Measurements from ENCODE around the gene NPW. TPM values are rescaled to one million over a fixed set of nuclear protein-coding genes. Genes with fewer than 3 reads are reported as not detected.

NPW gene
- total and polyA plus RNA-seq, 7 donors = 0.14 to 0.66 (median 0.43) TPM; not detected in 4

DNA sequence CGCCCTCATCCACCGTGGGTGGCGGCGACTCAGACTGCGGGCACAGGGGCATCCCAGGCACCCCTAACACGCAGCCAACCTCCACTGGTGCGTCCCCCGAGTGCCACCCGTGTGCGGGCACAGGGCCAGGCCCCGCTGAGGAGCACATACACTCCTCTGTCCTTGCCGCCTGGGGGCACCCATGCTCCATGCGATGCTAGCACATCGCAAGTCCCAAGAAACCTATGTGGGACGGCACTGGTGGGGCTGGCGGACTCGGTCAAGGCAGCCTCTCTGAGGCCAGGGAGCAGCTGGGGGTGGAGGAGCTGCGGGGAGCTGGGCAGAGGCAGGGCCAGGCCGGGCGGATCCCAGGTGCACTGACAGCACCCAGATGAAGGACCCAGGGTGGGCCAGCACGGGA lies 13.9 kb upstream of the NPW start:
- intact Hi-C loops (cut with DNase I) = no loop called here

DNA sequence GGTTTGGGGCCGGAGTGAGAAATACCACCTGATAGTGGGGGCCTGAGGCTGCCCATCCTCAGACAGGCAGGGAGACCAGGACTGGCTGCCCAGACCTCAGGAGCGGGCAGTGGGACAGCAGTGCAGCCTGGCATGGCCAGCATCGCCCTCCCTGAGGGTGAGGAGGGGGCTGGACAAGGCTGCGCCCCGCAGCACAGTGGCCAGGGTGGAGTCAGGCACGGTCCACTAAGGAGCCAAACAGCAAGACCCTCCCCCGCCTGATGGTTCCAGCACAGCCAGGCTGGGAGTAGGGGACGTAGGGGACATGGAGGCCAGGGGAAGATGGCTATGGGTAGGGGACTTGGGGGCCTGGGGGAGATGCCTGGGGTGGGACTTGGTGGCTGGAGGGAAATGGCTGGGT lies 13.3 kb upstream of the NPW start:
- ATAC-seq (no peak), DNase-seq (peak in 1 of 2 donors; percentile 46)
- peaks cover 0 to 35% of the 10 kb centered on the region in 2 donors for H3K36me3 ChIP-seq (ENCODE audit: insufficient read depth in 1 of 2, low read depth in 1 of 2)
- WGBS, 3 donors = 87 to 94% (median 89%) methylated on average over 7 to 8 of the region's 8 CpGs
- H3K27me3 ChIP-seq (ENCODE audit: insufficient read depth in 3 of 3, low read length in 2 of 3) = no peaks in the 10 kb centered on the region
- intact Hi-C loops (cut with DNase I) = no loop called here
- H3K4me1 ChIP-seq = peaks cover 60% of the 10 kb centered on the region
- no peaks in the 10 kb centered on the region for H3K9me3 ChIP-seq
- no peak overlapping the region for H3K4me3 ChIP-seq
- H3K27ac ChIP-seq = no peak overlapping the region
- TF ChIP-seq, protein P1, sequence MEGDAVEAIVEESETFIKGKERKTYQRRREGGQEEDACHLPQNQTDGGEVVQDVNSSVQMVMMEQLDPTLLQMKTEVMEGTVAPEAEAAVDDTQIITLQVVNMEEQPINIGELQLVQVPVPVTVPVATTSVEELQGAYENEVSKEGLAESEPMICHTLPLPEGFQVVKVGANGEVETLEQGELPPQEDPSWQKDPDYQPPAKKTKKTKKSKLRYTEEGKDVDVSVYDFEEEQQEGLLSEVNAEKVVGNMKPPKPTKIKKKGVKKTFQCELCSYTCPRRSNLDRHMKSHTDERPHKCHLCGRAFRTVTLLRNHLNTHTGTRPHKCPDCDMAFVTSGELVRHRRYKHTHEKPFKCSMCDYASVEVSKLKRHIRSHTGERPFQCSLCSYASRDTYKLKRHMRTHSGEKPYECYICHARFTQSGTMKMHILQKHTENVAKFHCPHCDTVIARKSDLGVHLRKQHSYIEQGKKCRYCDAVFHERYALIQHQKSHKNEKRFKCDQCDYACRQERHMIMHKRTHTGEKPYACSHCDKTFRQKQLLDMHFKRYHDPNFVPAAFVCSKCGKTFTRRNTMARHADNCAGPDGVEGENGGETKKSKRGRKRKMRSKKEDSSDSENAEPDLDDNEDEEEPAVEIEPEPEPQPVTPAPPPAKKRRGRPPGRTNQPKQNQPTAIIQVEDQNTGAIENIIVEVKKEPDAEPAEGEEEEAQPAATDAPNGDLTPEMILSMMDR (IDR thresholded peaks at IDR 0.05) = no peak

More for the DNA sequence above, 13.9 kb upstream of the NPW start:
- ATAC-seq = no peak
- Histone ChIP-seq H3K27me3 (ENCODE audit: insufficient read depth in 3 of 3, low read length in 2 of 3) (no peaks in the 10 kb centered on the region), H3K9me3 (no peaks in the 10 kb centered on the region), H3K36me3 (ENCODE audit: insufficient read depth in 1 of 2, low read depth in 1 of 2) (peaks cover 0 to 42% of the 10 kb centered on the region in 2 donors), H3K4me3 (no peak overlapping the region), H3K27ac (no peak overlapping the region), H3K4me1 (peaks cover 60% of the 10 kb centered on the region)
- 42 to 57% (median 43%) methylated on average over 20 to 21 of the region's 21 CpGs for WGBS, 3 donors
- peak in 1 of 2 donors; percentile 75 for DNase-seq
- TF ChIP-seq, protein P1 (IDR thresholded peaks at IDR 0.05) = peak; percentile 9

DNA sequence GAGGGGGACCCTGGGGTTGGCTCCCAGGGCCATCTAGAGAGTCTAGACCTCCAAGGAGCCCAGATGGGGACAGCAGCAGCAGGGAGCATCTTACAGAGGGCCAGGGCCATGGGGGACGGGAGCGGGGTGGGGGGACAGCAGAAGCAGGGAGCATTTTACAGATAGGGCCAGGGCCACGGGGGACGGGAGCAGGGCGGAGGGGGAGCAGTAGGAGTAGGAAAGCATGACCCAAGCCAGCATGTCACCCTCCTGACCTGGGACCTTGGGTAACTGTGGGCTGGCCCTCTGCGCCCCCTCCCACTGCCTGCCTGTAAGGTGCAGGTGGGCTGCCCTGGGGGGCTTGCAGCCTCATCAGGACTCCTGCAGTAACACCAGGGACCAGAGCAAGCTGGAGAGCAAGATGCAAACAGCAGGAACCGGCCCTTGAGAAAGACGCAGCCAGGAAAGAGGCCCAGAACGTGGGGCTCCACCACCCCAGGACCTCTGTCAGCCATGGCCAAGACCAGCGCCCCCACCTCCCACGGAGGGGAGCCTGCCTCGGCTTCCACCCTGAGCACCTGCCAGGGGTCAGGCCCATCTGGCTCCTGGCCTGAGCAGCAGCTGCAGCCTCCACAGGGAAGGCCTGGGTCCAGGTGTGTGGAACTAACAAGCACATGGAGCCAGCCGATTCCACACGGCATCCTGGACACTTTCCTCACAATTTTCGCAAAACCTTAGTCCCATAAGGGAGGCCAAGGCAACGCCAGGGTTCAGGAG lies 12.3 kb upstream of the NPW start:
- Histone ChIP-seq H3K27me3 (ENCODE audit: insufficient read depth in 3 of 3, low read length in 2 of 3) (no peaks in the 10 kb centered on the region), H3K4me1 (peaks cover 60% of the 10 kb centered on the region), H3K4me3 (peak overlapping the region; percentile 98), H3K27ac (peak overlapping the region; percentile 98), H3K36me3 (ENCODE audit: insufficient read depth in 1 of 2, low read depth in 1 of 2) (peaks cover 0 to 26% of the 10 kb centered on the region in 2 donors), H3K9me3 (no peaks in the 10 kb centered on the region)
- DNase-seq = peak in 1 of 2 donors; percentile 51
- TF ChIP-seq, protein P1 (IDR thresholded peaks at IDR 0.05) = no peak
- ATAC-seq = no peak
- intact Hi-C loops (cut with DNase I) = no loop called here
- 50 to 57% (median 51%) methylated on average over 15 to 16 of the region's 16 CpGs for WGBS, 3 donors

DNA sequence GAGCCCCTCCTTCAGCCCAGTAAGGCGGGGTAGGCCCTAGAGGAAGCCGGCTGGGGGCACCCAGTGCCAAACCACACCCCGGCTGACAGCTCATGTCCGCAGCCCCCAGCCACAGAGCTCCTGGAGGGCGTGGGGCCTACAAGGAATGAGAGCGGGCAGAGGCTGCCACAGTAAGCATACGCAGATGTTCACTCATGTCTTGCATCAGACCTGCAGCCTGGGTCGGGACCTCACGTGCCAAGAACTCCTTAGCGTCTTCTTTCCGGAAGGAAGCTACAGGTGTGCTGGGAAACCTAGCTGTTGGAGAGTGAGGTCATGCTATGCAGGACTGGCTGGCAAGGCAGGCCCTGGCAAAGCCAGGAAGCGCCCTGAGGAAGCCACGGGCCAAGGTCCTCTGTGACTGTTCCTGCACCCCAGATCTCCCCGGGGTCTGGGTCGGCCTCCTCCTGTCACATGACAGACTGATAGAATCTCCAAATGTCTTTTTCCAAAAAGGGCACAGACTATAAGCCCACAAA lies 11.5 kb upstream of the NPW start:
- Histone ChIP-seq H3K27ac (peak overlapping the region; percentile 98), H3K4me1 (peaks cover 60% of the 10 kb centered on the region)

More for the DNA sequence above, 11.5 kb upstream of the NPW start:
- DNase-seq (peak in 1 of 2 donors; percentile 72), ATAC-seq (no peak)
- WGBS, 3 donors = 25 to 35% (median 31%) methylated on average over 15 of the region's 15 CpGs
- TF ChIP-seq, protein P1 (IDR thresholded peaks at IDR 0.05) = no peak
- intact Hi-C loops (cut with DNase I) = no loop called here
- Histone ChIP-seq H3K9me3 (no peaks in the 10 kb centered on the region), H3K27me3 (ENCODE audit: insufficient read depth in 3 of 3, low read length in 2 of 3) (no peaks in the 10 kb centered on the region), H3K36me3 (ENCODE audit: insufficient read depth in 1 of 2, low read depth in 1 of 2) (peaks cover 0 to 17% of the 10 kb centered on the region in 2 donors), H3K4me3 (peak overlapping the region; percentile 98)
